NCI-H1105 treated with DMSO at 0.1 percent for 48 hours (cell line): ENCODE measurements around the gene TMEM62.
"Not testable (repeated sequence)": the region's sequence is repeated elsewhere in the genome, so short reads cannot be mapped to it uniquely, and the experiment has no call there.

ENCODE experiments used
- DNase-seq: peaks from one replicate; lab custom pipeline; 2025; lab: John Stamatoyannopoulos, UW

The TMEM62 gene

GRCh38 chr15:43183270-43183669 lies 49.9 kb downstream of the TMEM62 start:
- DNase-seq: no peak

DNA sequence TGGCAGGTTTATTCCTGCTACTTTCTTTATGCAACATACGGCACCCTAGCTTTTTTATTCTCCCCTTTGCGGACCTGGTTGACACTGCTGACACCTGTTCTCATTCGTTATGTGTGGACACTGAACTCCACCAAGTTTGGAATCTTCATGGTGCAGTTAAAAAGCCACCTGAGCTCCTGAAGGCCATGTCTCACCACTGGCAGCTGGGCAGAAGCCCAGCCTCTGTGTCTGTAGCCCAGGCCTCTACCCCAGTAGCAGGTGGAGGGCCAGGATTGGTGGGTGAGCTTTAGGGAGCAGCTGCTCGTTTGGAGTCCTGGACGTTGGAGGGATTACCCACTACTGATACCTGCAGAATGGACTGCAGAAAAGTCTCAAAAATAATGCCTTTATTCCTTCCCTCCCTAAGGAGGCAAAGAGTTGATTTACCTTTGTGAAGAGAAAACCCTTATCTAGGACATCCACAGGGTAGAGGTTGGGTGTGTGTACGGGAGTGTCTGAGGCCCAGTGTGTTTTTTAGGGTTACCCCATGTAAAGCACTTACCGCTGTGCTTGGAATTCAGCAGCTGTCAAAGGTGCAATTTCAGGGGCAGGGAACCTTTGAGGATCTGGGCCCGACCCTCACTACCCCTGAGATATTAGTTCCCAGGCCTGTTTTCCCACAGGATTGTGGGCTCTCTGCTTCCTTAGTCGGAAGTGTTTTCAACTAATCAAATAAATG lies 51.2 kb downstream of the TMEM62 start:
- DNase-seq: no peak

DNA sequence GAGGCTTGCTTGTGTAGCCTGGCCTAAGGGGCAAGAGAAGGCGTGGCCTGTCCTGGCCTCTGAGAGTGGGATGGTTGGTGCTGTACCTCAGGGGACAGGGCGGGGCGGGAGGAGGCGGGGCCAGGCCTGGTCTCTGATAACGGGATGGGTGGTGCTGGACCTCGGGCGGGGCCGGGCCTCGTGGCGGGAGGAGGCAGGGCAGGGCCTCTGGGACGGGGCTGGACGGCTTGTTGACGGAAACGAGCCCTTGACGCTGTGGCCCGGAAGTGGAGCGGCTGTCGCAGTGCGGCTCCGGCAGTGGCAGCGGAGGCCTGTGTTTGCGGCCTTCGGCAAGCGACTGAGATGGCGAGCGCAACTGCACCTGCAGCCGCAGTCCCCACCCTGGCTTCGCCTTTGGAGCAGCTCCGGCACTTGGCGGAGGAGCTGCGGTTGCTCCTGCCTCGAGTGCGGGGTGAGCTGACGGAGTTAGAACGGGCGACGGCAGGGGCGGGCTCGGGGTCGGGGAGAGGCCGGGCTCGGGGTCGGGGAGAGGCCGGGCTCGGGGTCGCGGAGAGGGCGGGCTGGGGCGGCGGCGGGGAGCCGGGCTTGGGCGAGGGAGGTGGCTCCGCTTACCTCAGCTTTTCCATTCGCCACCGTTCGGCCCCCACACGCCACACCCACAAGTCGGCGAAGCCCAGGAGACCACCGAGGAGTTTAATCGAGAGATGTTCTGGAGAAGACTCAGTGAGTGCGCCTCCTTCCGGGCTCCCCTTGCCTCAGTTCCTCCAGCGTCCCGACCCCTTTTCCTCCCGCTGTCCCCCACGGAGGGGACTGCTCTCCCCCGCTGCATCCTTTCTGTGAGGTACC lies 52.0 kb downstream of the TMEM62 start, which contains the start of gene CCNDBP1:
Gene CCNDBP1 (plus strand): TSS at position 247 of the 846 bp plus-strand sequence. CDS start 96 bp downstream, at position 343.
- DNase-seq: peak; percentile 67

DNA sequence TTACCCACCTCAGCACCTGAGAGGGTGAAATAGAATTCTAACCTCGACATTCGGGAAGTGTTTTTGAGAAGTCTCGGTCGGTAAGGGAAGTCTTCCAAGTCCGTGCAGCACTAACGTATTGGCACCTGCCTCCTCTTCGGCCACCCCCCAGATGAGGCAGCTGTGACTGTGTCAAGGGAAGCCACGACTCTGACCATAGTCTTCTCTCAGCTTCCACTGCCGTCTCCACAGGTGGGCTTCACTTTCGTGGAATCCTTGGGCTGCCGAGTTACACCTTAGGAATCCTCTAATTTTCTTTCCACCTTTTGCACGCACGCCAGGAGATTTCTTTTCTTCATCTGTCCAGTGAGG lies 52.6 kb downstream of the TMEM62 start:
- DNase-seq: no peak

DNA sequence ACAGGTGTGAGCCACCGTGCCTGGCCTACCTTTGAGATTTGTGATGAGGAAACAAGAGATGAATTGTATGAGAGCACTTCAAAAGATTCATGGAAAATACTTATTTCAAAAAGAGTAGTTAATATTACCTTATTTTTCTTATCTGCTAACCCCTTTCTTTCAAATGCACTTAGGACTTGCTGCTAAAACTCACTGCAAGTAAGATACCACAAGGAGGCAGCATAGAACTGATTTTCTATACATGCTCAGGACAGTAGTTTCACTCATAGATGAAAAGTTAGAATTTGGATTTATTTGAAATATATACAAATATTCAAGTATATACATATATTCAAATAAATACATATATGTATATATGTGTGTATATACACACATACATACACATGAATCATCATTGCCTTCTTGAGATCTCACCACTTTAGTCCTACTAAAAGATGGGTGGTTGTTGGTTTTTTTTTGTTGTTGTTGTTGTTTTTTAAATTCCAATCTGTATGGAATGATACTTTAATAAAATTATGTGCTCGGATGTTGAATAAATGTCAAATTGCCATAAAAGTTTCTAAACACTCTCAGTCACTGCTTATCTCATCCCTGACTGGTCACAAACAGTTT lies 54.3 kb downstream of the TMEM62 start:
- DNase-seq: no peak

DNA sequence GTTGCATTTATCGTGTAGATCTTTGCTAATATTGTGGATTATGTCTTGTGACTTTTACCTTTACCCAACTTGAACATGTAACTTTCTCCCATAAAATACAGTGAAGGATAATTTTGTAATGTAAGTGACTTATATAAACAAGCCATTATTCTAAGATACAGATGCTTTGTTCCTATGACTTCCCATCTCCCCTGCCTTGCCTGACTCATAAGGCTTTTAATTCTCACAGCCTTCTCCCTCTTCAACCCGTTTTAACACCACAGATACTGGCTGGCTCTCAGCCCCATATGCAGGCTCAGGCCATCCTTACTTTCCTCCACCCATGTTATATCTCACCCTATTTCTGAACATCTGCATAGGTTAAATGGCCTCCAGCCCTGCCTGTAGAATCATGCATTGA lies 55.9 kb downstream of the TMEM62 start:
- DNase-seq: no peak

DNA sequence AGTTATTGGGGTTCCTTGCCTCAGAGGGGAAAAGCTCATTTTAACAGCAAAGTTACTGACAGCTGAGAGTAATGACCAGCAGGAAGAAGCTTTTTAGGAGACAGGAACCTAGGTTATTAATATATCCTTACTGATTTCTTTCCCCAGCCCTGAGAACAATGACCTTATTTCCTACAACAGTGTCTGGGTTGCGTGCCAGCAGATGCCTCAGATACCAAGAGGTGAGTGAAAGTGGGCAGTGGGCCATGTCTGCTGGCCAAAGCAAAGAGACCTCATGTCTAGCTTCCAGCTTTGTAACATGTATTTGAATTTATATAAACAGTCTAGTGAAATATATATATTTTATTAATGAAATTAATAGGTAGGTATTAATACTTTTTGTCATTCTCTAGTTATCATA lies 56.8 kb downstream of the TMEM62 start:
- DNase-seq: no peak

DNA sequence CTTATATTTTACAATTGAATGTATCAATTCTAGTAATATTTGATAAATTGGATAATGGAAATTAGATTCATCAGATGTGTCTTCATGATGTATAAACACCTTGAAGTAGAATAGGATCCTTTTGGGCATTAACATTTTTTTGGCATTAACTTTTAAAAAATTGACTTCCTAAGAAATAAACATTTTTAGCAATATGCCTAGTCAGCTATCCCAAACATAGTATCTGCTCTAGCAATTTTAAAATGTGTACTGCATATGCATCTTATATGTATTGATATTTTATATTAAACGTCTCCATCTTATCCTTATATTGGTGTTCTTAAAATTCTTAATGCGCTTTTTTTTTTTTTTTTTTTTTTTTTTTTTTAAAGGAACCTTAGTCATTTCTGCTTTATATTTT lies 60.3 kb downstream of the TMEM62 start:
- DNase-seq: no peak

DNA sequence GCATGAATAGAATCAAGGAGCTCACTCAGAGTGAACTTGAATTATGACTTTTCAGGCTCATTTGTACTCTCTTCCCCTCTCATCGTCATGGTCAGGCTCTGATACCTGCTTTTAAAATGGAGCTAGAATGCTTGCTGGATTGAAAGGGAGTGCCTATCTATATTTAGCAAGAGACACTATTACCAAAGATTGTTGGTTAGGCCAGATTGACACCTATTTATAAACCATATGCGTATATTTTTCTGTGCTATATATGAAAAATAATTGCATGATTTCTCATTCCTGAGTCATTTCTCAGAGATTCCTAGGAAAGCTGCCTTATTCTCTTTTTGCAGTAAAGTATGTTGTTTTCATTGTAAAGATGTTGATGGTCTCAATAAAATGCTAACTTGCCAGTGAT lies 61.4 kb downstream of the TMEM62 start:
- DNase-seq: no peak

- DNase-seq: no peak
Observed at GRCh38 chr15:43196760-43197548, 63.6 kb downstream of the TMEM62 start.

DNA sequence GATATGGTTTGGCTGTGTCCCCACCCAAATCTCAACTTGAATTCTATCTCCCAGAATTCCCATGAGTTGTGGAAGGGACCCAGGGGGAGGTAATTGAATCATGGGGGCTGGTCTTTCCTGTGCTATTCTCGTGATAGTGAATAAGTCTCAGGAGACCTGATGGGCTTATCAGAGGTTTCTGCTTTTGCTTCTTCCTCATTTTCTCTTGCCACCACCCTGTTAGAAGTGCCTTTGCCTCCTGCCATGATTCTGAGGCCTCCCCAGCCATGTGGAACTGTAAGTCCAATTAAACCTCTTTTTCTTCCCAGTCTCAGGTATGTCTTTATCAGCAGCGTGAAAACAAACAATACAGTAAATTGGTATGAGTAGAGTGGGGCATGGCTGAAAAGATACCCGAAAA lies 64.4 kb downstream of the TMEM62 start:
- DNase-seq: not testable (repeated sequence)

GRCh38 chr15:43198556-43198955 lies 65.2 kb downstream of the TMEM62 start:
- not testable (repeated sequence) for DNase-seq

GRCh38 chr15:43198992-43199391 lies 65.6 kb downstream of the TMEM62 start:
- DNase-seq: no peak

- DNase-seq: no peak
Observed at GRCh38 chr15:43199945-43200488, 66.6 kb downstream of the TMEM62 start.

GRCh38 chr15:43204016-43204901 lies 70.9 kb downstream of the TMEM62 start:
- no peak for DNase-seq

GRCh38 chr15:43206054-43206453 lies 72.7 kb downstream of the TMEM62 start:
- DNase-seq: no peak

- no peak for DNase-seq
Observed at GRCh38 chr15:43207024-43207423, 73.6 kb downstream of the TMEM62 start.

GRCh38 chr15:43208052-43209002 lies 74.9 kb downstream of the TMEM62 start:
- no peak for DNase-seq

DNA sequence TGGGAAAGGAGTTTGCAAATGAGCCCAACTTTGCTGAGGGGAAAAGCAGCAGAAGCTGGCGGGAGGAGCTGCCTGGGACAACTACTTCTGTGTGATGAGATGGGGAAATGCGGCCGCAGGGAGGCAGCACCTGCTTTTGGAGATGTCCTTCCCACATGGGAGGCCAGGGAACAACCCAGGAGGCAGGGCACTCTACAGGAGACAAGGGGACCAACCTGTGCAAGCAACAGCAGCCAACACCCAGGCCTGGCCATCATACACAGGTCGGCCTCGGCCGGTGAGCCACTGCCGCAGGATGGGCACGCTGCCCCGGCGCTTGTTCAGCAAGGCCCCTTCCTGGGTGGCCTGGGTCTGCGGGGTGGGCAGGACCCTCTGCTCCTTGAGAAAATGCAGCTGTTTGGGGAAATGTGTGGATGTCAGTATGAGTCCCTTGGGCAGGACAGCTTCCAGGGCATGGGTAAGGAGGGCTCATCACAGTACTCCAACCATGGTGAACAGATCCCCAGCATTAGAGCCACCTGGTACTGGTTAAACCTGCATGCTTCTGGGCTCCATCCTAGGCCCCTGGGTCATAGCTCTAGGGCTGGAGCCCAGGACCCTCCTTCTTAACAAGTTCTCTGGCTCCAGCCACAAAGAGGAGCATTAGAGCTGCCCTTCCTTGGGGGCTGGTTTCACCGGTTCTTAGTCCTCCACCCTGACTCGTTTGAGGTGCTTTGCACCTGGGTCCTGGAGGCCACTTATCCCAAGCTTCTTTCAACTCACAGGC lies 75.9 kb downstream of the TMEM62 start:
- no peak for DNase-seq
